DOHH2 (cell line): ENCODE data around the gene SLC66A3.

ENCODE experiments used
- CTCF ChIP-seq: fragments of 200-600 bp; sonication (generic); IDR thresholded peaks from one replicate; pipeline ENCODE4 v1.5.1; 2014; ENCODE audit warnings: antibody characterized with exemption, mild to moderate bottlenecking, low read depth, low read length; ENCODE audit not compliant: poor library complexity, severe bottlenecking
- EZH2phosphoT487 ChIP-seq: fragments of 200-600 bp; sonication (generic); IDR thresholded peaks from 2 replicates; pipeline ENCODE4 v1.6.1; 2017; ENCODE audit warnings: borderline replicate concordance, mild to moderate bottlenecking, antibody characterized with exemption, low read length, moderate library complexity, mixed read lengths

GRCh38 chr2:11128243-11128951 lies 26.9 kb upstream of the SLC66A3 start:
- TF ChIP-seq CTCF (no peak), EZH2phosphoT487 (no peak)
